CD4-positive, alpha-beta T cell (primary cell): Measurements from ENCODE around the gene APOD. TPM values are rescaled to one million over a fixed set of nuclear protein-coding genes. Genes with fewer than 3 reads are reported as not detected.

ENCODE experiments used
- ATAC-seq: fragments of 200-7000 bp; cut with Tn5 transposase; one replicate; pipeline ENCODE4 v1.10.0; 2022; ENCODE audit warnings: mild to moderate bottlenecking; ENCODE audit not compliant: poor library complexity
- CTCF ChIA-PET: fragments of 350-600 bp; sonication (Branson Sonifier 250); formaldehyde crosslinking; loops from one replicate; lab custom pipeline; 2021; ENCODE audit warnings: antibody characterized with exemption, inconsistent platforms; lab: Charles Lee
- POLR2A ChIA-PET: fragments of 350-600 bp; sonication (Branson Sonifier 250); formaldehyde crosslinking; loops from one replicate; lab custom pipeline; 2021; ENCODE audit warnings: antibody characterized with exemption, inconsistent platforms; lab: Charles Lee
- DNase-seq, 14 experiments: peaks; one replicate each; pipeline ENCODE4 v3.0.0-alpha.2; 2013 to 2020; ENCODE audit warnings: mixed read lengths in 2 of 14
- H3K27ac ChIP-seq, 2 donors: one replicate each; pipeline versions ENCODE4 v1.5.1 to v1.7.0; 2013; ENCODE audit warnings: low read length in 2 of 2, low read depth in 1 of 2, mild to moderate bottlenecking in 1 of 2
- H3K27me3 ChIP-seq, 2 experiments: 1 replicate in 1 of 2; 2 replicates in 1 of 2; pipeline versions ENCODE4 v1.6.1 to v1.7.0; 2013; ENCODE audit warnings: low read length in 2 of 2, control low read depth in 1 of 2, mild to moderate bottlenecking in 1 of 2, moderate library complexity in 1 of 2; ENCODE audit not compliant: insufficient read depth in 2 of 2, control insufficient read depth in 1 of 2
- H3K36me3 ChIP-seq: one replicate; pipeline ENCODE4 v1.6.1; 2013; ENCODE audit warnings: low read length, control low read depth; ENCODE audit not compliant: insufficient read depth
- H3K4me1 ChIP-seq: one replicate; pipeline ENCODE4 v1.6.1; 2013; ENCODE audit warnings: low read length, control low read depth; ENCODE audit not compliant: insufficient read depth
- H3K4me3 ChIP-seq: one replicate; pipeline ENCODE4 v1.5.1; 2013; ENCODE audit warnings: mild to moderate bottlenecking, low read length, moderate library complexity
- H3K9me3 ChIP-seq, 2 experiments: 1 replicate in 1 of 2; 2 replicates in 1 of 2; pipeline versions ENCODE4 v1.6.1 to v1.7.0; 2013; ENCODE audit warnings: low read length in 2 of 2, mild to moderate bottlenecking in 2 of 2, control low read depth in 1 of 2, moderate library complexity in 1 of 2; ENCODE audit not compliant: control insufficient read depth in 1 of 2, insufficient read depth in 1 of 2
- H3K27ac Mint-ChIP-seq: one replicate; pipeline ENCODE4 v1.8.0; 2020; ENCODE audit warnings: mixed read lengths
- H3K27me3 Mint-ChIP-seq: one replicate; pipeline ENCODE4 v1.8.0; 2021; ENCODE audit warnings: mixed read lengths
- H3K36me3 Mint-ChIP-seq: one replicate; pipeline ENCODE4 v1.8.0; 2021; ENCODE audit warnings: low read depth, mixed read lengths
- H3K4me1 Mint-ChIP-seq: one replicate; pipeline ENCODE4 v1.8.0; 2021; ENCODE audit warnings: low read depth, mixed read lengths
- H3K4me3 Mint-ChIP-seq: one replicate; pipeline ENCODE4 v1.8.0; 2020; ENCODE audit warnings: mild to moderate bottlenecking, mixed read lengths
- H3K9me3 Mint-ChIP-seq: one replicate; pipeline ENCODE4 v1.8.0; 2020; ENCODE audit warnings: mixed read lengths
- CTCF ChIP-seq: fragments of 200-600 bp; IDR thresholded peaks from one replicate; pipeline ENCODE4 v1.8.0; 2022; ENCODE audit warnings: antibody characterized with exemption, mild to moderate bottlenecking
- intact Hi-C, 2 experiments: fragments of 100-400 bp; cut with DNase I in 1 of 2; cut with micrococcal nuclease in 1 of 2; formaldehyde crosslinking; loops; one replicate each; pipeline versions ENCODE4 v1.15.1 to v1.9.0; 2023 to 2025; cut with DNase I, micrococcal nuclease
- total RNA-seq, 174 experiments: library from RNA in 2 of 174; stranded (reverse) in 2 of 174; gene quantifications; one replicate each; pipeline ENCODE4 v1.2.3 and lab custom pipeline; 2021 to 2026

Gene APOD
- total RNA-seq, 2 experiments from 2014 or later: not detected

GRCh38 chr3:195543500-195544229 lies 40.1 kb downstream of the APOD start:
- no peaks in the 10 kb centered on the region for H3K27me3 Mint-ChIP-seq
- no peak for DNase-seq
- no peak for TF ChIP-seq CTCF
- no peaks in the 10 kb centered on the region for H3K9me3 Mint-ChIP-seq
- H3K36me3 Mint-ChIP-seq: peaks cover 53% of the 10 kb centered on the region
- ChIA-PET CTCF (interaction anchor here (0.9 to 6.2 kb wide), 5 partner anchors 11 to 351 kb away, joined by 3 to 33 read pairs (median 4); no protein-coding TSS in a partner anchor), POLR2A (interaction anchor here (0.6 to 9.4 kb wide), 20 partner anchors 9 to 1399 kb away, joined by 3 to 202 read pairs (median 6); partner anchors contain the start of genes ACAP2, LSG1, NCBP2 and TNK2)
- Histone ChIP-seq H3K4me3 (peak overlapping the region; percentile 70), H3K4me1 (peaks cover 57% of the 10 kb centered on the region), H3K36me3 (no peaks in the 10 kb centered on the region), H3K9me3 (no peaks in the 10 kb centered on the region), H3K27me3 (no peaks in the 10 kb centered on the region), H3K27ac (peak overlapping the region; percentile 65 to 96)
- peak overlapping the region; percentile 93 for H3K27ac Mint-ChIP-seq
- H3K4me3 Mint-ChIP-seq: peak overlapping the region; percentile 88
- H3K4me1 Mint-ChIP-seq: peaks cover 76% of the 10 kb centered on the region
- intact Hi-C loops: loop anchor here in 1 of 2 experiments (2.0 to 10.0 kb wide), 3 partner anchors 273 to 1059 kb away; partner anchors contain the start of genes ATP13A3, LSG1 and XXYLT1
- peak; percentile 2 for ATAC-seq

- CTCF ChIA-PET: interaction anchor here (0.5 to 6.2 kb wide), 8 partner anchors 10 to 364 kb away, joined by 3 to 33 read pairs (median 4); no protein-coding TSS in a partner anchor
- intact Hi-C loops: loop anchor here (1.0 to 10.0 kb wide), 4 partner anchors 7 to 1058 kb away; partner anchors contain the start of genes ATP13A3 (in 1 of the 2), LSG1 (in 1 of the 2) and XXYLT1 (in 1 of the 2)
- H3K27me3 Mint-ChIP-seq: no peaks in the 10 kb centered on the region
Observed at GRCh38 chr3:195542698-195543499, 40.8 kb downstream of the APOD start, which contains the start of gene PPP1R2. PPP1R2 (minus strand) TSS chr3:195543325; CDS start chr3:195543025, 300 bp downstream.

More at GRCh38 chr3:195542698-195543499, 40.8 kb downstream of the APOD start, which contains the start of gene PPP1R2:
- Mint-ChIP-seq H3K27ac (peak within 1 kb of the TSS; percentile 93), H3K4me1 (peaks cover 76% of the 10 kb centered on the region), H3K36me3 (peaks cover 59% of the 10 kb centered on the region), H3K4me3 (peak within 1 kb of the TSS; percentile 88), H3K9me3 (no peaks in the 10 kb centered on the region)
- Histone ChIP-seq H3K36me3 (no peaks in the 10 kb centered on the region), H3K4me3 (peak within 1 kb of the TSS; percentile 70), H3K27ac (peak within 1 kb of the TSS; percentile 95 to 96), H3K27me3 (no peaks in the 10 kb centered on the region), H3K9me3 (no peaks in the 10 kb centered on the region), H3K4me1 (peaks cover 52% of the 10 kb centered on the region)
- TF ChIP-seq CTCF: no peak
- DNase-seq (peak; percentile 82 to 97 (median 91)), ATAC-seq (peak; percentile 80)
- POLR2A ChIA-PET: interaction anchor here (0.6 to 9.4 kb wide), 26 partner anchors 9 to 1399 kb away, joined by 3 to 202 read pairs (median 4); partner anchors contain the start of genes ACAP2, LSG1, NCBP2 and TNK2
